NCI-H226 (cell line): Measurements from ENCODE around the gene SLC17A1.

Source experiments
- DNase-seq: peaks from one replicate; pipeline ENCODE4 v3.0.0-alpha.2; 2015

Gene SLC17A1

GRCh38 chr6:25831532-25832306 is at the start of gene SLC17A1:
Gene SLC17A1 (minus strand): TSS chr6:25832052. CDS start chr6:25830557, 1,495 bp downstream.
- DNase-seq, result no peak

GRCh38 chr6:25880601-25881000 is 48.7 kb upstream of the SLC17A1 start:
- no peak for DNase-seq

GRCh38 chr6:25878721-25879322 is 47.0 kb upstream of the SLC17A1 start:
- DNase-seq, result no peak

GRCh38 chr6:25875926-25876602 is 44.2 kb upstream of the SLC17A1 start:
- no peak for DNase-seq

GRCh38 chr6:25875563-25875905 is 43.7 kb upstream of the SLC17A1 start:
- DNase-seq, result no peak

- no peak for DNase-seq
These were observed 43.1 kb upstream of the SLC17A1 start for GRCh38 chr6:25874822-25875562.

- no peak for DNase-seq
These were observed 42.3 kb upstream of the SLC17A1 start, which contains the start of gene SLC17A3 for GRCh38 chr6:25874118-25874517. Gene SLC17A3 (minus strand): TSS chr6:25874243. CDS start chr6:25868387, 5,856 bp downstream.

GRCh38 chr6:25872814-25873213 is 41.0 kb upstream of the SLC17A1 start:
- no peak for DNase-seq

- no peak for DNase-seq
These were observed 38.0 kb upstream of the SLC17A1 start for GRCh38 chr6:25869840-25870239.

GRCh38 chr6:25868436-25869183 is 36.8 kb upstream of the SLC17A1 start:
- no peak for DNase-seq

- peak; percentile 88 for DNase-seq
These were observed 34.2 kb upstream of the SLC17A1 start for GRCh38 chr6:25866011-25866410.

- no peak for DNase-seq
These were observed 31.5 kb upstream of the SLC17A1 start for GRCh38 chr6:25863360-25863759.

- no peak for DNase-seq
These were observed 30.3 kb upstream of the SLC17A1 start for GRCh38 chr6:25862199-25862598.

- DNase-seq, result no peak
These were observed 20.9 kb upstream of the SLC17A1 start for GRCh38 chr6:25852756-25853155.

GRCh38 chr6:25851961-25852360 is 20.1 kb upstream of the SLC17A1 start:
- DNase-seq, result no peak

- DNase-seq, result no peak
These were observed 12.7 kb upstream of the SLC17A1 start for GRCh38 chr6:25844518-25844917.

- no peak for DNase-seq
These were observed 10.7 kb upstream of the SLC17A1 start for GRCh38 chr6:25842526-25842925.

GRCh38 chr6:25835442-25836283 is 3.8 kb upstream of the SLC17A1 start:
- DNase-seq, result no peak

- no peak for DNase-seq
These were observed 3.1 kb upstream of the SLC17A1 start for GRCh38 chr6:25834950-25835349.

- no peak for DNase-seq
These were observed 1.3 kb upstream of the SLC17A1 start for GRCh38 chr6:25833136-25833535.

- DNase-seq, result no peak
These were observed 818 bp upstream of the SLC17A1 start for GRCh38 chr6:25832670-25833069.

GRCh38 chr6:25832307-25832662 is 433 bp upstream of the SLC17A1 start:
- DNase-seq, result no peak
